Measurements from ENCODE around the gene OLIG2.

DNA sequence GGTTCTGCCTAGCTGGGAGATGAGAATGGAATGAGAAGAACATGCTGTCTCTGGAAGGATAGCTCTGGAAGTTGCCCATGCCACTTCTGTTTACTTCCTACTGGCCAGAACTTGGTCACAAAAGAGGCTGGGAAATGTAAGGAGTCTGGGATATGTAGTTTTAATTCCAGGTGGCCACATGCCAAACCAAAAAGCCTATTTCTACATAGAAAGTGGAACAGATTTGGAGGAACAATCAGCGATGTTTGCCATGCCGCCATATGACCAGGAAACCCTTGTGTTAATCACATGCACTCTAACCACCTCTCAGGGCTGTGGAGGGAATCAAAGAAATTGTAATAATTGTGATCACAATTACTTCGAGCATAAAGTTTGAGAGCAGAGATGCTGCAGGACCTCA is 10.0 kb upstream of the OLIG2 start:
- TF ChIP-seq, protein P1, sequence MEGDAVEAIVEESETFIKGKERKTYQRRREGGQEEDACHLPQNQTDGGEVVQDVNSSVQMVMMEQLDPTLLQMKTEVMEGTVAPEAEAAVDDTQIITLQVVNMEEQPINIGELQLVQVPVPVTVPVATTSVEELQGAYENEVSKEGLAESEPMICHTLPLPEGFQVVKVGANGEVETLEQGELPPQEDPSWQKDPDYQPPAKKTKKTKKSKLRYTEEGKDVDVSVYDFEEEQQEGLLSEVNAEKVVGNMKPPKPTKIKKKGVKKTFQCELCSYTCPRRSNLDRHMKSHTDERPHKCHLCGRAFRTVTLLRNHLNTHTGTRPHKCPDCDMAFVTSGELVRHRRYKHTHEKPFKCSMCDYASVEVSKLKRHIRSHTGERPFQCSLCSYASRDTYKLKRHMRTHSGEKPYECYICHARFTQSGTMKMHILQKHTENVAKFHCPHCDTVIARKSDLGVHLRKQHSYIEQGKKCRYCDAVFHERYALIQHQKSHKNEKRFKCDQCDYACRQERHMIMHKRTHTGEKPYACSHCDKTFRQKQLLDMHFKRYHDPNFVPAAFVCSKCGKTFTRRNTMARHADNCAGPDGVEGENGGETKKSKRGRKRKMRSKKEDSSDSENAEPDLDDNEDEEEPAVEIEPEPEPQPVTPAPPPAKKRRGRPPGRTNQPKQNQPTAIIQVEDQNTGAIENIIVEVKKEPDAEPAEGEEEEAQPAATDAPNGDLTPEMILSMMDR (conservative IDR thresholded peaks at IDR 0.05; ENCODE audit: low read length): no peak
- TF ChIP-seq EZH2phosphoT487 (IDR thresholded peaks at IDR 0.05; ENCODE audit: borderline replicate concordance): no peak
